Stimulated activated CD4-positive, alpha-beta T cell treated with anti-CD3 and anti-CD28 coated beads, TNF-alpha, amount 100 ng/mL, for 4 hours (primary cell): ENCODE results near the gene ECI2.

Experiments used
- DNase-seq, 3 experiments: peaks; one replicate each; pipeline ENCODE4 v3.0.0-alpha.2; 2020; ENCODE audit warnings: low read depth in 3 of 3

The ECI2 gene

GRCh38 chr6:4134841-4135664 lies at the start of gene ECI2:
TSS of gene ECI2 (minus strand) at chr6:4135575. CDS start at chr6:4135560, 15 bp downstream.
- DNase-seq, result peak in 2 of 3 experiments; percentile 5 to 7

GRCh38 chr6:4180652-4181255 lies 45.4 kb upstream of the ECI2 start:
- DNase-seq, result no peak

GRCh38 chr6:4179960-4180651 lies 44.7 kb upstream of the ECI2 start:
- DNase-seq, result no peak

- no peak for DNase-seq
Measured at GRCh38 chr6:4178737-4179333, 43.5 kb upstream of the ECI2 start.

- no peak for DNase-seq
Measured at GRCh38 chr6:4176907-4177306, 41.5 kb upstream of the ECI2 start.

GRCh38 chr6:4174042-4174441 lies 38.7 kb upstream of the ECI2 start:
- DNase-seq, result no peak

GRCh38 chr6:4172368-4172767 lies 37.0 kb upstream of the ECI2 start:
- DNase-seq, result no peak

- DNase-seq, result no peak
Measured at GRCh38 chr6:4170297-4170696, 34.9 kb upstream of the ECI2 start.

- no peak for DNase-seq
Measured at GRCh38 chr6:4169028-4169789, 33.8 kb upstream of the ECI2 start.

GRCh38 chr6:4167833-4168232 lies 32.5 kb upstream of the ECI2 start:
- DNase-seq, result no peak

GRCh38 chr6:4167123-4167522 lies 31.7 kb upstream of the ECI2 start:
- DNase-seq, result no peak

- no peak for DNase-seq
Measured at GRCh38 chr6:4164456-4164855, 29.1 kb upstream of the ECI2 start.

GRCh38 chr6:4164117-4164442 lies 28.7 kb upstream of the ECI2 start:
- no peak for DNase-seq

GRCh38 chr6:4163408-4164116 lies 28.2 kb upstream of the ECI2 start:
- no peak for DNase-seq

GRCh38 chr6:4162370-4162769 lies 27.0 kb upstream of the ECI2 start:
- no peak for DNase-seq

GRCh38 chr6:4159491-4159890 lies 24.1 kb upstream of the ECI2 start:
- DNase-seq, result no peak

- no peak for DNase-seq
Measured at GRCh38 chr6:4157506-4157905, 22.1 kb upstream of the ECI2 start.

GRCh38 chr6:4155848-4156466 lies 20.6 kb upstream of the ECI2 start:
- DNase-seq, result peak; percentile 33 to 75 (median 53)

- no peak for DNase-seq
Measured at GRCh38 chr6:4153514-4153985, 18.2 kb upstream of the ECI2 start.

GRCh38 chr6:4145083-4145482 lies 9.7 kb upstream of the ECI2 start:
- no peak for DNase-seq

- no peak for DNase-seq
Measured at GRCh38 chr6:4139272-4139671, 3.9 kb upstream of the ECI2 start.
